HG03045 (cell line): ENCODE data around the gene ZNF483.
"Not testable (repeated sequence)": the region's sequence is repeated elsewhere in the genome, so short reads cannot be mapped to it uniquely, and the experiment has no call there.

ENCODE experiments used
- ATAC-seq: cut with Tn5 transposase; IDR thresholded peaks from one replicate; pipeline ENCODE4 v1.9.1; 2021; ENCODE audit warnings: mild to moderate bottlenecking, moderate library complexity; ENCODE audit not compliant: unreplicated experiment

ZNF483 gene

GRCh38 chr9:111525056-111525977 lies at the start of gene ZNF483:
TSS of gene ZNF483 (plus strand) at chr9:111525179. CDS start at chr9:111527396, 2,217 bp downstream.
- ATAC-seq, result no peak

GRCh38 chr9:111475195-111475594 lies 49.8 kb upstream of the ZNF483 start:
- ATAC-seq, result no peak

GRCh38 chr9:111477677-111478076 lies 47.3 kb upstream of the ZNF483 start:
- ATAC-seq, result no peak

- ATAC-seq, result no peak
Measured at GRCh38 chr9:111481885-111482636, 42.9 kb upstream of the ZNF483 start.

GRCh38 chr9:111482694-111483438 lies 42.1 kb upstream of the ZNF483 start:
- ATAC-seq, result peak; percentile 62

GRCh38 chr9:111483439-111483857 lies 41.5 kb upstream of the ZNF483 start:
- peak; percentile 31 for ATAC-seq

GRCh38 chr9:111483858-111484571 lies 41.0 kb upstream of the ZNF483 start, which contains the start of gene ECPAS:
TSS of gene ECPAS (minus strand) at chr9:111484383. CDS start at chr9:111472918, 11,465 bp downstream.
- peak; percentile 61 for ATAC-seq

GRCh38 chr9:111484572-111484894 lies 40.4 kb upstream of the ZNF483 start:
- peak; percentile 1 for ATAC-seq

GRCh38 chr9:111497196-111497595 lies 27.8 kb upstream of the ZNF483 start:
- ATAC-seq, result not testable (repeated sequence)

GRCh38 chr9:111501005-111501562 lies 23.9 kb upstream of the ZNF483 start:
- ATAC-seq, result no peak

- no peak for ATAC-seq
Measured at GRCh38 chr9:111501648-111502047, 23.3 kb upstream of the ZNF483 start.

- ATAC-seq, result no peak
Measured at GRCh38 chr9:111502506-111502905, 22.5 kb upstream of the ZNF483 start.

GRCh38 chr9:111511581-111511980 lies 13.4 kb upstream of the ZNF483 start:
- ATAC-seq, result not testable (repeated sequence)

- no peak for ATAC-seq
Measured at GRCh38 chr9:111514967-111515366, 10.0 kb upstream of the ZNF483 start.

GRCh38 chr9:111516061-111516465 lies 8.9 kb upstream of the ZNF483 start:
- no peak for ATAC-seq

GRCh38 chr9:111524731-111525055 lies 286 bp upstream of the ZNF483 start:
- ATAC-seq, result no peak

GRCh38 chr9:111527347-111527746 lies 2.4 kb downstream of the ZNF483 start:
- no peak for ATAC-seq

- no peak for ATAC-seq
Measured at GRCh38 chr9:111529787-111530186, 4.8 kb downstream of the ZNF483 start.

GRCh38 chr9:111531716-111532115 lies 6.7 kb downstream of the ZNF483 start:
- ATAC-seq, result no peak

GRCh38 chr9:111533099-111533790 lies 8.3 kb downstream of the ZNF483 start:
- no peak for ATAC-seq
